Breast epithelium (tissue), 3 donors: ENCODE results near the gene IRF6.

Source experiments
- POLR2A ChIP-seq: fragments of 450-650 bp; IDR thresholded peaks from one replicate; pipeline ENCODE4 v1.6.1; 2016; ENCODE audit warnings: antibody characterized with exemption, mild to moderate bottlenecking, moderate library complexity
- TF ChIP-seq, protein P1 (sequence below), 3 donors: fragments of 450-650 bp; IDR thresholded peaks; one replicate each; pipeline ENCODE4 v1.5.1; 2016 to 2017; ENCODE audit warnings: antibody characterized with exemption in 3 of 3, mild to moderate bottlenecking in 3 of 3, moderate library complexity in 3 of 3

DNA sequence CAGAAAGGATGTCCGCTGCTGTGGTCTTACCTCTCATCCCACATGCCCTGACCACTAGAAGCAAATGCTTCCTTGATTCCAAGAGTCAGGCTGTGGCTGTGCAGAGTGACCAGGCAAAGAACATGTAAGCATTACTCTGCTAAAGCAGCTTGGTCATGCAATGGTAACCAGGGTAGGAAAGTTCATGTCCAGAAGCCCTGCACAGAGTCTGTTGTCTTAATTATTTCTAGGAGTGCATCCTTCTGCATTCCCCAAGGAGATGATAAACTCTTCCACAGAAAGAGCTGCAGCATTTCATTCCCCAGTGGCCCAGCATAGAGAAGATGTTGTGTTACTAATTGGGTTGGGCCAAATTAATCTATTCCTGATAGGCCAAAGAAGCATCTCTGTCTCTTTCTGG is 11.7 kb upstream of the IRF6 start:
- TF ChIP-seq, protein P1, sequence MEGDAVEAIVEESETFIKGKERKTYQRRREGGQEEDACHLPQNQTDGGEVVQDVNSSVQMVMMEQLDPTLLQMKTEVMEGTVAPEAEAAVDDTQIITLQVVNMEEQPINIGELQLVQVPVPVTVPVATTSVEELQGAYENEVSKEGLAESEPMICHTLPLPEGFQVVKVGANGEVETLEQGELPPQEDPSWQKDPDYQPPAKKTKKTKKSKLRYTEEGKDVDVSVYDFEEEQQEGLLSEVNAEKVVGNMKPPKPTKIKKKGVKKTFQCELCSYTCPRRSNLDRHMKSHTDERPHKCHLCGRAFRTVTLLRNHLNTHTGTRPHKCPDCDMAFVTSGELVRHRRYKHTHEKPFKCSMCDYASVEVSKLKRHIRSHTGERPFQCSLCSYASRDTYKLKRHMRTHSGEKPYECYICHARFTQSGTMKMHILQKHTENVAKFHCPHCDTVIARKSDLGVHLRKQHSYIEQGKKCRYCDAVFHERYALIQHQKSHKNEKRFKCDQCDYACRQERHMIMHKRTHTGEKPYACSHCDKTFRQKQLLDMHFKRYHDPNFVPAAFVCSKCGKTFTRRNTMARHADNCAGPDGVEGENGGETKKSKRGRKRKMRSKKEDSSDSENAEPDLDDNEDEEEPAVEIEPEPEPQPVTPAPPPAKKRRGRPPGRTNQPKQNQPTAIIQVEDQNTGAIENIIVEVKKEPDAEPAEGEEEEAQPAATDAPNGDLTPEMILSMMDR (IDR thresholded peaks at IDR 0.05) = no peak
- TF ChIP-seq POLR2A = no peak
